SK-N-SH (cell line): Measurements from ENCODE around the gene TRIM6. TPM values are rescaled to one million over a fixed set of nuclear protein-coding genes. Genes with fewer than 3 reads are reported as not detected.

Experiments
- CTCF ChIA-PET: fragments of 300-600, 350-600 bp; formaldehyde crosslinking; extraction: SDS; loops from one replicate; lab custom pipeline; 2021; lab: Yijun Ruan, JAX
- POLR2A ChIA-PET: fragments of 350-600 bp; sonication (Branson Sonifier 250); formaldehyde crosslinking; extraction: SDS; loops from one replicate; lab custom pipeline; 2020; ENCODE audit warnings: antibody characterized with exemption, inconsistent platforms; lab: Yijun Ruan, JAX
- DNase-seq: peaks from one replicate; pipeline ENCODE4 v3.0.0; 2012
- H2AFZ ChIP-seq: fragments of 200-600 bp; sonication (generic); 2 replicates; pipeline ENCODE4 v1.8.1; 2016; ENCODE audit warnings: antibody characterized with exemption, mild to moderate bottlenecking, low read depth
- H3F3A ChIP-seq: fragments of 200-600 bp; sonication (generic); replicated peaks from 2 replicates; pipeline ENCODE3; 2016; ENCODE audit warnings: antibody characterized with exemption, mild to moderate bottlenecking; ENCODE audit not compliant: insufficient read depth
- H3K27ac ChIP-seq, 2 experiments: fragments of 200-500 bp in 1 of 2; fragments of 200-600 bp in 1 of 2; sonication (Bioruptor generic) in 1 of 2; sonication (generic), shearing (Covaris generic) in 1 of 2; 2 replicates each; pipeline versions ENCODE4 v1.5.1 to v1.6.1; 2014 to 2016; ENCODE audit warnings: low read depth in 2 of 2, inconsistent platforms in 1 of 2, low read length in 1 of 2, mild to moderate bottlenecking in 1 of 2, mixed read lengths in 1 of 2
- H3K27me3 ChIP-seq: fragments of 200-600 bp; sonication (generic), shearing (Covaris generic); 2 replicates; pipeline ENCODE4 v1.6.1; 2016; ENCODE audit warnings: mixed run types; ENCODE audit not compliant: insufficient read depth
- H3K36me3 ChIP-seq, 2 experiments: fragments of 200-500 bp in 1 of 2; fragments of 200-600 bp in 1 of 2; sonication (Bioruptor generic) in 1 of 2; sonication (generic) in 1 of 2; replicated peaks in 1 of 2; 2 replicates each; pipeline versions ENCODE3 to v1.5.1; 2014 to 2016; ENCODE audit warnings: low read length in 1 of 2, mild to moderate bottlenecking in 1 of 2; ENCODE audit not compliant: insufficient read depth in 2 of 2, control insufficient read depth in 1 of 2
- H3K4me1 ChIP-seq, 2 experiments: fragments of 200-500 bp in 1 of 2; fragments of 200-600 bp in 1 of 2; sonication (Bioruptor generic) in 1 of 2; sonication (generic), shearing (Covaris generic) in 1 of 2; 2 replicates each; pipeline versions ENCODE4 v1.5.1 to v1.6.1; 2014 to 2016; ENCODE audit warnings: low read depth in 1 of 2, low read length in 1 of 2, mixed run types in 1 of 2; ENCODE audit not compliant: insufficient read depth in 2 of 2, control insufficient read depth in 1 of 2
- H3K4me2 ChIP-seq: fragments of 200-600 bp; sonication (generic), shearing (Covaris generic); 2 replicates; pipeline ENCODE4 v1.6.1; 2017; ENCODE audit warnings: mixed run types
- H3K4me3 ChIP-seq, 2 experiments: fragments of 200-500 bp in 1 of 2; fragments of 200-600 bp in 1 of 2; sonication (Bioruptor generic) in 1 of 2; sonication (generic), shearing (Covaris generic) in 1 of 2; 2 replicates each; pipeline versions ENCODE4 v1.5.1 to v1.8.1; 2014 to 2016; ENCODE audit warnings: low read depth in 2 of 2, inconsistent platforms in 1 of 2, low read length in 1 of 2, mild to moderate bottlenecking in 1 of 2, mixed read lengths in 1 of 2, moderate library complexity in 1 of 2
- H3K79me2 ChIP-seq: fragments of 200-600 bp; sonication (generic); 2 replicates; pipeline ENCODE4 v1.8.1; 2017; ENCODE audit warnings: mild to moderate bottlenecking; ENCODE audit not compliant: insufficient read depth
- H3K9ac ChIP-seq: fragments of 200-600 bp; sonication (generic); 2 replicates; pipeline ENCODE4 v1.6.1; 2017; ENCODE audit warnings: mixed run types
- H3K9me2 ChIP-seq: fragments of 200-600 bp; sonication (generic); 2 replicates; pipeline ENCODE4 v1.6.1; 2017; ENCODE audit warnings: mixed run types
- H3K9me3 ChIP-seq: fragments of 200-600 bp; sonication (generic); 2 replicates; pipeline ENCODE4 v1.6.1; 2017; ENCODE audit warnings: mixed run types, mild to moderate bottlenecking, moderate library complexity
- H4K20me1 ChIP-seq: fragments of 200-600 bp; sonication (generic); 2 replicates; pipeline ENCODE4 v1.6.1; 2017; ENCODE audit warnings: mild to moderate bottlenecking, mixed run types; ENCODE audit not compliant: insufficient read depth
- ELF1 ChIP-seq: IDR thresholded peaks from 2 replicates; pipeline ENCODE4 v1.4.0; 2012
- IRF3 ChIP-seq: fragments of 150-350 bp; IDR thresholded peaks from 2 replicates; pipeline ENCODE4 v1.6.1; 2016; ENCODE audit warnings: mild to moderate bottlenecking, low read depth, low read length
- MXI1 ChIP-seq: IDR thresholded peaks from 2 replicates; pipeline ENCODE4 v1.6.1; 2012; ENCODE audit warnings: mild to moderate bottlenecking, low read depth, low read length, improper control_type of control experiment
- NRF1 ChIP-seq: IDR thresholded peaks from 2 replicates; pipeline ENCODE4 v1.6.1; 2012; ENCODE audit warnings: low read depth, mild to moderate bottlenecking, low read length
- POLR2AphosphoS5 ChIP-seq: IDR thresholded peaks from 2 replicates; pipeline ENCODE4 v1.6.1; 2012; ENCODE audit warnings: low read depth, low read length
- REST ChIP-seq: IDR thresholded peaks from 2 replicates; pipeline ENCODE4 v1.6.1; 2012; ENCODE audit warnings: mild to moderate bottlenecking, low read depth, low read length, moderate library complexity
- RFX5 ChIP-seq: IDR thresholded peaks from 2 replicates; pipeline ENCODE4 v1.6.1; 2012; ENCODE audit warnings: mild to moderate bottlenecking, improper control_type of control experiment, low read length
- SMC3 ChIP-seq: IDR thresholded peaks from 2 replicates; pipeline ENCODE4 v1.6.1; 2012; ENCODE audit warnings: low read depth, low read length, improper control_type of control experiment
- USF1 ChIP-seq: IDR thresholded peaks from 2 replicates; pipeline ENCODE4 v1.4.0; 2012; ENCODE audit warnings: low read depth, borderline replicate concordance
- ZBTB33 ChIP-seq: IDR thresholded peaks from 2 replicates; pipeline ENCODE4 v1.4.0; 2012; ENCODE audit warnings: low read depth, borderline replicate concordance
- WGBS: methylation state at CpG from one replicate; pipeline ENCODE4 v1.1.6; 2017; ENCODE audit warnings: low lambda C conversion rate; 5-methylcytosine and 5-hydroxymethylcytosine counted together
- polyA plus RNA-seq, 3 experiments: library from polyadenylated mRNA; depleted of rRNA; stranded (reverse); fragments of >200 nt; gene quantifications; 2 replicates each; pipeline ENCODE4 v1.2.3, GENCODE V29; 2012

TRIM6 gene
- polyA plus RNA-seq, 1 of the 3 experiments (the other 2 are of a cell fraction) = 0.46 TPM

GRCh38 chr11:5557751-5558150, 38.7 kb upstream of the TRIM6 start:
- POLR2A ChIA-PET = no interaction called here
- Histone ChIP-seq H2AFZ (no peak overlapping the region), H3K9me2 (no peaks in the 10 kb centered on the region), H3K4me2 (no peak overlapping the region), H3K9me3 (no peaks in the 10 kb centered on the region), H3K27ac (no peak overlapping the region), H3K27me3 (peaks cover 16% of the 10 kb centered on the region; the same call in 1 of the 2 replicates), H3K4me1 (no peaks in the 10 kb centered on the region), H3K9ac (no peak overlapping the region), H3K79me2 (no peaks in the 10 kb centered on the region; the same call in 1 of the 2 replicates), H3F3A (no peaks in the 10 kb centered on the region), H3K4me3 (no peak overlapping the region), H4K20me1 (no peaks in the 10 kb centered on the region), H3K36me3 (no peaks in the 10 kb centered on the region)
- 21% methylated on average over 3 of the region's 3 CpGs for WGBS
- CTCF ChIA-PET = no interaction called here
- no peak for DNase-seq
- TF ChIP-seq REST (no peak), SMC3 (no peak), NRF1 (no peak), RFX5 (no peak), ELF1 (no peak), ZBTB33 (no peak), USF1 (no peak), POLR2AphosphoS5 (no peak), MXI1 (no peak), IRF3 (no peak)
